COLO829 (cell line): ENCODE results near the gene RASAL1.
"Not testable (repeated sequence)": the region's sequence is repeated elsewhere in the genome, so short reads cannot be mapped to it uniquely, and the experiment has no call there.

Source experiments
- DNase-seq: peaks from one replicate; pipeline ENCODE4 v3.0.0; 2012; ENCODE audit warnings: low spot score

RASAL1 gene

DNA sequence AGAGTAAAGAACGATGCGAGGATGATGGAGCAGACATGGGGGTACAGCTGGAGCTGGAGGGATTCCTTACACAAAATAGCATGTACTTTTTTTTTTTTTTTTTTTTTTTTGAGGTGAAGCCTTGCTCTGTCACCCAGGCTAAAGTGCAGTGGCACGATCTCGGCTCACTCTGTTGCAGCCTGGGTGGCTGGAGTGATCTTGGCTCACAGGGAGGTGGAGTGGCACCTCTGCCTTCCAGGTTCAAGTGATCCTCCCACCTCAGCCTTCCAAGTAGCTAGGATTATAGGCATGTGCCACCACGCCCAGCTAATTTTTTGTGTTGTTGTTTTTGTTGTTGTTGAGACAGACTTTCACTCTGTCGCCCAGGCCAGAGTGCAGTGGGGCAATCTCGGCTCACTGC, 5.1 kb upstream of the RASAL1 start:
- DNase-seq = no peak

DNA sequence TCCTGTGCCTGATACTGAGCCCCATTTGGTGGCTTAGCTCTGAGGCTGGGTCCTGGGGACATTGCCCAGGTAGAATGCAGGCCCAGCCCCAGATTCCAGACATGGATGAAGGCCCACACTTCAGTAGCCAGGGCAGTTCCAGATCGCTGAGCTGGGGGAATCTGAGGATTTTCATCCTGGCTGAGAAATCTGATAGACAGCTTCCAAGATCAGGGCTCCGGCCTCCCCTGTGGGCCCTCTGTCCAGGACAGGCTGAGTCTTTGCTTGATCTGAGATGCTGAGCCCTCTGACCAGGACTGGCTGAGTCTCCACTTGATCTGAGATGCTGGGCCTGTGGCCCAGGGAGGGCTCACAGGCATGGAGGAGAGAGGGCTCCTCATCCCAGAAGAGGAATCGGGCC, 3.3 kb upstream of the RASAL1 start:
- no peak for DNase-seq

DNA sequence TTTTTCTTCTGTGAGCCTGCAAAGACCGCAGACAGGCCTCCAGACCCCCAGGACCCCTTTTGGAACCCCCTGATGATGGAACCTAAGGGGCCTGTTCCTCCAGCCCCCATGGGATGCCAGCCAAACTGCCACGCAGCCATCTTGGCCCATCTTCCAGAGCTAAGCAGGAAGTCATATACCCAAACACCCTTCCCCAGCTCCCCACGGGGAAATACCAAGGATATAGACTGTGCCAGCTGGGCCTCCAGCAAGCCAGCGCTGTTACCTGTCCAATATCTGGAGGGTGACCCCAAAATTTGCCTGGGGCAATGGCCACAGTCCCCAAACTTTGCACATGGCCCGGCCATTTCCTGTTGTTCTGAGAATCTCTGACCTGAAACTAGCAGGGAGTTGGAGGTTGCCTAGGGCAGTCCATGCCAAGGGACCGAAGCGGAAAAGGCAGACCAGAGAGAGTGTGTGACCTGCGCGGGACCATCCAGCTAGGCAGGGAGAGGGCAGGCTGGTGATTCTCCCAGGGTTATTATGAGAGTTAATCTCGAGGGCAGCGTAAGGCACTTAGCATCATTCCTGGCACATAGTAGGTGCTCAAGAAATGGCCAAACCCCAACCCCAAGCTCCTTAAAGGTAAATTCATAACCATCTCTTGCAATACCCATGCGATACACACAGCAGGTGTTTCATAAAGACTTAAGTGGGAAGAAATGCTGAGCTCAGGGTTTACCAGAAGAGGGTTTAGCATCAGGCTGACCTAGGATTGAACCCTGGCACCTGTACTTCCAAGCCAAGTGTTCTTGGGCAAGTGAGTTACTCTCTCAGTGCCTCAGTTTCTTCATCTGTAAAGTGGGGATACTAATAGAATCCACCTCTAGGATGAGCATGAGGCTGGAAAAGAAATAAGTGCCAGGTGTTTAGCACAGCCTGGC, 2.6 kb upstream of the RASAL1 start:
- DNase-seq = no peak

DNA sequence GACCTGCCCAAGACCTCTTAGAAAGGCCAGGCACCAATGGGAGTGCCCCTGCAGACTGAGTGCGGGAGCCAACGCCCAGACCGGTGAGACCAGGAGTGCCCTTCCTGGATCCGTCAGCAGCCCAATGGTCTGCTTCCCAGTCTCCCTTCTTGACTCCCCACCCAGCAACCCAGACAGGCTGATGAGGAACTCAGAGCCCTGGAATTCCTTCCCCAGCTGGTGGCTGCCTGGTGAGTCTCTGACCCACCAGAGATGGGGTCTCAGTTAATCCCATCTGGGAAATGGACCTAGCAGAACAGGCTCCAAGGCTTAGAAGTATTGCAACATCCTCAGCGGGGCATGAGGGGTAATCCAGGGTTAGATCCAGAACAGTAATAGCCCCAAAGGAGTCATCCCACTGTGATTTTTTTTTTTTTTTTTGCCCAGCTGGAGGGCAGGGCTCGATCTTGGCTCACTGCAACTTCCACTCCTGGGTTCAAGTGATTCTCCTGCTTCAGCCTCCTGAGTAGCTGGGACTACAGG, 1.5 kb upstream of the RASAL1 start:
- no peak for DNase-seq

DNA sequence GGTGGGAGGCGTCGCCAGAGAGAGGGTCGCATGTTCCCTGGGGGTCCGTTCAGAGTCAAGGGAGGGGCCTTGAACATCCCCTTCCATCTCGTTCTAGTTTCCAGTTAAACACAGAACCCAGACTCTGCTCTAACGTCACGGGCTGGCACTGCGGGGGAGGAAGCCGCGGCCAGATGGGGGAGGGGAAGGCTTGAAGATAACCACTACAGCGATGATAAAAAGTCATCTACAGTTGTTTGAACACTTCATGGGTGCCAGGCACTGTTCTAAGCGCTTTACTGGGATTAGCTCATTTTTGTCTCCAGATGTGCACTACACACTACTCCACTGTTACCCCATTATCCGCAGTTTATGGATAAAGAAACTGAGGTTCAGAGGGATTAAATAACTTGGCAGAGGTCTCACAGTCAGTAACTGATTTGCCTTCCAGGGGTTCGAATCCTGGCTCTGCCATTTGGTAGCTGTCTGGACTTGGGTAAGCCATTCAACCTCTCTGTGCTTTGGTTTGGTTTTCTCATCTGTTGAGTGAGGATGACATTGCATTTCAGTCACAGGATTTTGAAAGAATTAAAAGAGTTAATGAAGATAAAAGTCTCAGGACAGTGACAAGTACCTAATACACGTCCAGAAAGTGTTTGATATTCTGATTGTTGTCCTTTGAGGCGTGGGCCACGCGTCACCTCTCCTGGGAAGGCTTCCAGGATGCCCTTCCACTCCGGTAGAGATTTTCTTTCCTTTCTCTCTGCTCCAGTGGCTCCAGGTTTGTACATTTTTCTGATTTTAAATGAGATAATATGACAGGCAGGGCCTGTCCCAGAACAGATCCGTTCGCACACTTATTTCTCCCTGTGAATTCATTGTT, 798 bp upstream of the RASAL1 start:
- DNase-seq = peak; percentile 45

DNA sequence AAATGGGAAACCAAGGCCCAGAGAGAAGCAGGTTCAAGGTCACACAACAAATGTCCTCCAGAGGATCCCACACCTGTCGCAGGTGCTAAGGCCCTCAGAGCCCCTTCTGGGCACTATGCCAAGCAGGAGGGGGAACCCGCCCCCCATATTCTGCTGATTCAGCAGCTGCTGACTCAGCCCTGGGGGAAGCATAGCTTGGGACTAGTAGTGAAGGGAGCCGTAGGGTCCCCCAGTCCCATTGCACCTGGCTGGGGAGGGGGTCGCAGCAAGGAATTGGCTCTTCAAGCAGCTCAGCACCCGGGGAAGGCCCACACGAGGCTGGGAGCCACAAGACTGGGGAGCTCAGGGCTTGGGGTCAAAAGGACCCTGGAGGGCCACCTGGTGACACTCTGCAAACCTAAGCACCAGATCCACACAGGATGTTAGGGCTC, 1.0 kb downstream of the RASAL1 start:
- no peak for DNase-seq

DNA sequence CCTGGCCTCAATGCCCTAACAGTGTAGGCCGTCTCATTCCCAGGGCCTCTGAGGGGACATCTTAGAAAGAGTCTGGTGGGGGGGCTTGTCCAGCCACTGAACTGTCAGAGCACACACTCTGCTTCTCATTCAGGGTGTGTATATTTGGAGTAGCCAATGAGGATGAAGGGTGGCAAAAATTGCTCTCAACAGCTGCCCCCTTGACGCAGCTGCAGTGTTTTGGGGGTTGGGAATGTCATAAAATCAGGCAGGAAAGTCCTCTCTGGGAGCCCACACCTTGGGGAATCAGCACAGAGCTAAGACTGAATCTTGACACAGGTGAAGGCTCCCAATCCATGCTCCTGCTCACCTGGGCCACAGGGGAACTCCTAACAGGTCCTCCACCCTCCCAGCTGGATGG, 1.5 kb downstream of the RASAL1 start:
- no peak for DNase-seq

DNA sequence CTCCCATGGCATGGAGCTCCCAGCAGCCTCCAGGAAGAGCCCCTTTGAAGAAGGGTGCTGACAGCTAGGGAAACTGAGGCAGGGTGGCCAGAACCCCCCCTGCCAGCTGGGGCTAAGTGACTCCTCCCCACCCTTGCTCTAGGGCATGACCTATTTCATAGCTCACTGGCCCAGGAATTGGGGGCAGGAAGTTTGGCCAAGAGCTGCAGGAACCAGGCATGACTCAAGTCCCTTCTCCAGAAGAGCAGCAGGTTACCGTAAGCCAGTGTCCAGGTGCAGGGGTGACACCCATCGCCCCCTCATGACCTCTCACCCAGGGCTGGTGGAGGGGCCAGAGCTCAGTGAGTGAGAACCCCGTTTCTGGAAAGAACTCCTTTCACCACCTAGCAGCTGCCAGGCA, 1.9 kb downstream of the RASAL1 start:
- no peak for DNase-seq

DNA sequence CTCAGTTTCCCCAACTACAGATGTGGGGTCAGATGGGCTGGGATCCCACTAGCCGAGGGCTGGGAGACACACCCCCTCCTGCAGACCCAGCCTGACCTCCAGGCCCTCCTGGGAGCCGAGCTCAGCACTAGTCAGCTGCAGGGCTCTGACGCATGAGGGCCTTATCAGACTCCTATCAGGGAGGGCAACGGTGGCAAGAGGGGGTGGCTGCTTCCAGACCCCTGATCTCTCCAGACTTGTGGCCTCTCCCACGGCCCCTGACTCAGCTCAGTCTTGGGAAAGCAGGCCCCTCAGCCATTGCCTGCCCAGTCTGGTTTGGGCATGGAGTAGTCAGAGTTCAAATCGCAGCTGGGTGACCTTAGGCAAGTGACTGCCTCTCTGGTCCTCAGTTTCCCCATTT, 2.5 kb downstream of the RASAL1 start:
- DNase-seq = no peak

DNA sequence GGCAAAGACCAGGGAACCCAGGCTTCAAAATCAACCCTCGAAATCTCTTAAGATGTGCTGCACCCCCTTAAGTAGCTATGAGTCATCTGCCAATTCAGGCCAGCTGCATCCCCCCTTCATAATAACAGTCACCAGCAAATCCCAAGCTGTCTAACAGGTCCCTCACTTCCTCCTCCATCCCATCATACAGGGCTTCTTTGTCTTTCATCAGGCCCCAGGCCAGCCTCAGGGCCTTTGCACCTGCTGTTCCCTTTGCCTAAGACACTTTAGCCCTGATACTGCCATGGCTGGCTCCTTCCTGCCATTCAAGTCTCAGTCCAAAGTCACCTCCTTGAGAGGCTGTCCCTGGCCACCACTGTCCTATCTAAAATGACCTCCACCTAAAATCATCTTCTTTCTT, 4.0 kb downstream of the RASAL1 start:
- no peak for DNase-seq

DNA sequence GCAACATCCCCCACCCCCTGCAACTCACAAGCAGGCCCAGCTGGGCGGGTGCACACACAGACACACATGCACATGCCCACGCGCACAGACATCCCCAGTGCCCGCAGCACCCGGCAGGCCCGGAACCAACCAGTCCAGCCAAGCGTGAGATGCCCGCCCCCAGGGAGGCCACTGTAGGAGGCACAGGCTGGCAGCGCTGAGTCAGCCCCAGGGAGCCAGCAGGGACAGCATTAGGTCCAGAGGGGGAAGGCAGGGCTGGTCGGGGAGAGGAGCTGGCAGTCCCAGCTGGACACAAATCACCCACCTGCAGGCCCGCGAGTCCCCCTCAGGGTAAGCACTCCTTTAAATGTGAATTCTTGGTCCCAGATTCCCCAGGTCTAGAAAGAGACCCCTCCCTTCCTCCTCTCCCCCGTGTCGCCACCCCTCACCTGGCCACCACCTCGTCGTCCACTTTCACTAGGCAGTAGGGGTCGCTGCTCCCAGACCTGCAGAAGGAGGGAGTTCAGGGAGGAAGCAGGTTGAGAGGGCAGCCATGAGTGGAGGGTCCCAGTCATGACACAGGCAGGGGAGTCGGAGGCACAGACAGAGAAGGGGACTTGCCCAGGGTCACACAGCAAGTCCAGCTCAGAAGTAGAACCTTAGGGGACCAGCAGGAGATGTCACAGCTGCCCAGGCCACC, 5.0 kb downstream of the RASAL1 start:
- DNase-seq = peak; percentile 36

DNA sequence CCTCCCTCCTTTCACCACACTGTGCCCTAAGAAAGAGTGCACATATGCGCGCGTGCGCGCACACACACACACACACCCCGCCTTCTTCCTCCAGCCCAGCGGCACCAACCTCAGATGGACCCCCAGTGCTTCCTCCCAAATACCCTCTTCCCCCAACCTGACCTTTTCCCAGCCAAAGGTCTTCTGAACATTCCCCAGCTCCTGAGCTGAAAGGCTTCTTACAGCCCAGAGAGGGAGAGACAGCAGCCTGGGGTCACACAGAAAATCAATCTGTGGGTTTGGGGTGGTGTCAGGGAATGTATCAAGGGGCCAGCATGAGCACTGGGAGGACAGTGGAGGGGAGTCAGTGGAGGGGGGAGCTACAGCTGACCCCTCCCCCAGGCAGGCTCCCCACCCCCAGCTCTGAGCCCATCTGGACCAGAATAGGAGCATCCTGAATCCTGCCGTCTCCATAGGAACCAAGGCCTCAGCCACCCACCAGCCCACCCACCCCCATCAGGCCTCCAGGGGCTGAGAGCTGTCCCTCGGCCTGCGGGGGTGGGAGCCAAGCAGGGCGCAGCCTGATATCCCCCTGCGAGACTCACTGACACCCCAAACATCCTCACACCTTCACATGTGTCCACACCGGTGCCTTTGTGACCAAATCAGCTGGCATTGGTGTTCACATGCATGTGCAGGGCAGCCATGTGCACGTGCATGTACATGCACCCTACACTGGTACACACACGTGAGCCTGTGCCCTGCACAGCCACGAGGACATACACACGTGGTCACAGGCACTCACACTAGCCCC, 5.7 kb downstream of the RASAL1 start:
- DNase-seq = no peak

DNA sequence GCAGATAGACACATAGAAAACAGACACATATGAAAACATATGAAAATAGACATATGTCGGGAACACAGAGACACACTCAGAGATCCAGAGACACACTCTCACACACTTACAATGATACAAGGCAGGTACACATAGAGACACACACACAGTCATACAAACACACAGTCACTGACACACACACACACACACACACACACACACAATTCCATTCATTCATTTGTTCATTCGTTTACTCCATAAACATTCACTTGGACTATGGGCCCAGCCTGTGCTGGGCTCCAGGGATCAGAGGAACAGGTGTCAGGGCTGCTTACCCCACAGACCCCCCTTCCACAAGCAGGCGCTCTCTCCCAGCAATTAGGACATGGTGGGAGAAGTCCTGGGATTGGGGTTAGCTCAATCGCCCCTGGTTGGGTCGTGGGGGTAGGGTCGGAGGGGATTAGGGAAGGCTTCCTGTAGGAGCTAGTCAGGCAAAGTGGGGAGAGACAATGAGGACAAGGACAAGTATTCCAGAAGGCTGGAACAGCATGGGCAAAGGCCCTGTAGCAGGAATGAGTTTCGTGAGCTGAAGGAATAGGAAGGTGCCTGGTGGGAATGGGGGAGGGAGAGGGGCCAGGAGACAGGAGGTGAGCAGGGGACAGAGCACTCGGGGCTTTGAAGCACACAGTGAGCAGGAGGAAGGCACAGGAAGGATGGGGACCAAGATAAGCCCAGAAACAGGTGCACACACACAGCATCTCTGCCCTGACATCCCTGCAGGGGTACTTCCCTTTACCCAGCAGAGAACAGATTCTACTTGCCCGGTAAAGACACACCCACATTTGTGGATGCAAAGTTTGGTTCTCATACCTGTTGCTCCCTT, 6.5 kb downstream of the RASAL1 start:
- no peak for DNase-seq

DNA sequence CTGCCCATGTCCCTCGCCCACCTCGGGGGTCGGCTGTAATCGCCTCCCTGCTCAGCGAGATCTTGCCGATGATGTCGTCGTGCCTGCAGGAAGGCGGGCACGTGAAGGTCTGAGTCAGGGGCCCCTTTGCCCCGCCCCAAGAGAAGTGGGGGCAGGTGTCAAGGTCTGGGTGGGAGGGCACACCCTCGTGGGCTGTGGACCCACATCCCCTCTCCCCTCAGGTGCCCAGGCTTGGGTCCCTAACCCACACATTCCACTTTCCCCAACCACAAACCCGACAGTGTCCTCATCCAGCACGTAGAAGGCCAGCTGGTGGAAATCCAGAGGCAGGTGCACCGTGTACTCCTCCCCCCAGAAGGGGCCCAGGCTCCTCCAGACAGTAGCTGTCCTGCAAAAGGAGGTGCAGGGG, 7.8 kb downstream of the RASAL1 start:
- no peak for DNase-seq

DNA sequence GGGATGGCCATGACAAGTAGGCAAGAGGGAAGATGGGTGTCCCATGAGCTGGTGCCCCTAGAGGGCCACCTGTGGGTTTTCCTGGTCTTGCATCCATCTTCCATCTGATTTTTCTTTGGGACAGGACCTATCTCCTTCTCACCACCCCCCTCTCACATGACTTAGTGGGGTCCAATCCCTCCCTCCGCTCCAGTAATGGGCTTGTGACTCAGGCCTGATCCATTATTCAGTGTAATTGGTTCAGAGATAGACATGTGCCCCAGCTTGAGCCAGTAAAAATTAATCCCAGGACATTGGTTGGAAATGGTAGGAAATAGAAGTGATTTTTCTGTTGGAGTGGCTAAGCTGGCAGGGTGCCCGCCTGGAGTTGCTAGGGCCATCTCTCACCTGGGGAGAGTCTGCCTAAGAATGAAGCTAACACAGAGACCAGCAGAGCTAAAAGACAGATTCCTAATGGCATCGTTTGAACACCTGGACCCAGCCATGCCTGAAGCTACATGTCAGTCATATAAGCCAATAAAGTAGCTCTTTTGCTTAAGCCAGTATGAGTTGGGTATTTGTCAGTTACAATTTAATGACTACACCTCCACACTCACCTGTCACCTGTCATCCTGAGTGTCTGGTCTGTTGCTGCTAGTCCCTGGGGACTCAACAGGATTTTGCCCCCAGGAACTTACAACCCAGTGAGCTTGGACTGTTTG, 14.7 kb downstream of the RASAL1 start:
- DNase-seq = no peak

DNA sequence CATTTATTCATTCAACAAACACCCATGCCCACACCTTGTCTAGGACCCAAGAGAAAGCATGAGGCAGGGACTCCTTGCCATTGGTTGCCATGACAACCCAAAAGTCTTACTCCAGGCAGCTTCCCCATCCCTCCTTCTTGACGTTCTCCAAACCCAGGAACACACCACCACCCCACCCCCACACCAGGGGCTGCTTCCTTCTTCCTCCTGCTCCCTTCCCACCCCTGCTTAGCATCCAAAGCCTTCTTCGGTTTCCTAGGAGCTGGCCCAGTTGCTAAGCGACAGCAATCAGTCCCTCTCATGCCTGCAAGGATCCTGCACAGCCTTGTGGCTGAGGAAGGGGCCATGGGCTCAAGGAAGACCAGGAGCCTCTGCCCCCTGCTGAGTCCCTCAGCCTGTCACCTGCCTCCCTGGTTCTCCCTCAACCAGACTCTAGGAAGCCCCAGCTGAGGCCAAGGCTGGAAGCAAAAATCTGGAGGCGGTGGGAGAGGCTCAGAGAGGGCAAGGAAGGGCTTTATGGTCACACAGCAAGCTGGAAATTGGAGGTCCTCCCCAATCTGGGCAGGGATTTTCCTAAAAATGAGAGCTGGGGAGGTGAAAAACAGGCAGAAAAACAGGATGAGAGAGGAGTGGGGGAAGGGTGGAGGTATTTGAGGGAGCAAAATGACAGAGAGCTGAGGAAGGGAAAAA, 15.4 kb downstream of the RASAL1 start:
- DNase-seq = no peak

DNA sequence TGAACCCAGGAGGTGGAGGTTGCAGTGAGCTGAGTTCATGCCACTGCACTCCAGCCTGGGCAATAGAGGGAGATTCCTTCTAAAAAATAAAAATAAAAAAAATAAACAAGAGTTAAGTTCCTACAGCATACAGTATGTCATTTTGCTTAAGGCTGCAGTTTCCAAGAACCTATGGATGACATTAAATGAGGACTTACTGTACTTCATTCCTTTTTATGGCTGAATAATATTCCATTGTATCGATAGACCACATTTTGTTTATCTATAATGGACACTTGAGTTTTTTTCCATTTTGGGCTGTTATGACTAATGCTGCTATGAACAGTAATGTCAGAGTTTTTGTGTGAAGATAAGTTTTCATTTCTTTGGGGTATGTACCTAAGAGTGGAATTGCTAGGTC, 17.4 kb downstream of the RASAL1 start:
- DNase-seq = no peak

DNA sequence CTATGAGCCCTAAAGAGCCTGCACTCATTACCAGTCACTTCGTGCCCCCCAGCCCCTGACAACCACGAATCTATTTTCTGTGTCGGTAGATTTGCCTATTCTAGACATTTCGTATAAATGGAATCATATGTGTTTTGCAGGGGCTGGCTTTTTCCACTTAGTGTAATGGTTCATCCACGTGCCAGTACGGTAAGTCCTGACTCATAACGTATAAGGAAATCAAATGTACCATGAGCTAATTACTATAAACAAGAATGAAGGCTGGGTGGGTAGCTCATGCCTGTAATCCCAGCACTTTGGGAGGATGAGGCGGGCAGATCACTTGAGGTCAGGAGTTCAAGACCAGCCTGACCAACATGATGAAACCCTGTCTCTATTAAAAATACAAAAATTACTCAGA, 17.9 kb downstream of the RASAL1 start:
- DNase-seq = not testable (repeated sequence)

DNA sequence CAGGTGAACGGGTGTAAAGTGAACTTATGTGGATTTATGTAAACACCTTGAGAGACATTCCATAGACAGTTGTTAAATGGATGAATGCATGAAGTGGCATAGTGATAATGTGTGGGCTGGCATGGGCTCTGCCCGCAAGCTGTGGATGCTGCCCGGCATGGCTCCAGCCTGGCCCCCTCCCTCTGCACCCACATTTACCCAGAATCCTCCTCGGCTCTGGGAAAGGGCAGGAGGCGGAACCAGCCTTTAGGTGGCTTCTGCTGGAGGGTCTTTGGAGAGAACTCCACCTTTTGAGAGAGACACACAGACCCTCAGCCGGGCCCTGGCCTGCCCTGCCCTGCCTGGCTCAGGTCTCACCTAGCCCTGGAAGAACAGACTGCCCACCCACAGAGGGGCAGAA, 18.7 kb downstream of the RASAL1 start:
- no peak for DNase-seq
